ENCODE measurements around the gene ZNF511.

GRCh38 chr10:133356549-133357284, 48.0 kb downstream of the ZNF511 start:
- TF ChIP-seq, protein P1, sequence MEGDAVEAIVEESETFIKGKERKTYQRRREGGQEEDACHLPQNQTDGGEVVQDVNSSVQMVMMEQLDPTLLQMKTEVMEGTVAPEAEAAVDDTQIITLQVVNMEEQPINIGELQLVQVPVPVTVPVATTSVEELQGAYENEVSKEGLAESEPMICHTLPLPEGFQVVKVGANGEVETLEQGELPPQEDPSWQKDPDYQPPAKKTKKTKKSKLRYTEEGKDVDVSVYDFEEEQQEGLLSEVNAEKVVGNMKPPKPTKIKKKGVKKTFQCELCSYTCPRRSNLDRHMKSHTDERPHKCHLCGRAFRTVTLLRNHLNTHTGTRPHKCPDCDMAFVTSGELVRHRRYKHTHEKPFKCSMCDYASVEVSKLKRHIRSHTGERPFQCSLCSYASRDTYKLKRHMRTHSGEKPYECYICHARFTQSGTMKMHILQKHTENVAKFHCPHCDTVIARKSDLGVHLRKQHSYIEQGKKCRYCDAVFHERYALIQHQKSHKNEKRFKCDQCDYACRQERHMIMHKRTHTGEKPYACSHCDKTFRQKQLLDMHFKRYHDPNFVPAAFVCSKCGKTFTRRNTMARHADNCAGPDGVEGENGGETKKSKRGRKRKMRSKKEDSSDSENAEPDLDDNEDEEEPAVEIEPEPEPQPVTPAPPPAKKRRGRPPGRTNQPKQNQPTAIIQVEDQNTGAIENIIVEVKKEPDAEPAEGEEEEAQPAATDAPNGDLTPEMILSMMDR (IDR thresholded peaks at IDR 0.05; ENCODE audit: low read length) = no peak
- TF ChIP-seq EZH2 (IDR thresholded peaks at IDR 0.05; ENCODE audit: borderline replicate concordance, low read length) = no peak

Measured in OCI-LY1 (cell line).